ENCODE measurements around the gene MAGEB17.

The MAGEB17 gene

DNA sequence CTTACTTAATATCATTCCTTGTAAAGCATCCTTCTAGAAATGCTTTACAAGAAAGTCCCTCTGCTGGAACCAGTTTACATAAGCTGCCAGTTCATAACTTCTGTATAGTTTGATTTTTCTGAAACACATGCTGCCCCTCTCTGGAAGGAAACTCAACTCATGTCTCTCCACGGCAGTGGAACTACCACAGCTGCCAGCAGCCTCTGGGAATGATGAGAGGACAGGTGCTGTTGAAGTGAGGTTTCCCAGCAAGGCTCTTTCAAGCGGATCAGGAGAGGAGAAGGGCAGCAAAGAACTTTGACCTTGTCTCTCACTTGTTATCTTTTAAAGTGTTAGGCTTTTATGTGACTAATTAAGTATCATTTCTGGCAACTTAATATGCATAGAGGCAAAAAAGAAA lies 36.6 kb upstream of the MAGEB17 start:
- TF ChIP-seq, protein P1, sequence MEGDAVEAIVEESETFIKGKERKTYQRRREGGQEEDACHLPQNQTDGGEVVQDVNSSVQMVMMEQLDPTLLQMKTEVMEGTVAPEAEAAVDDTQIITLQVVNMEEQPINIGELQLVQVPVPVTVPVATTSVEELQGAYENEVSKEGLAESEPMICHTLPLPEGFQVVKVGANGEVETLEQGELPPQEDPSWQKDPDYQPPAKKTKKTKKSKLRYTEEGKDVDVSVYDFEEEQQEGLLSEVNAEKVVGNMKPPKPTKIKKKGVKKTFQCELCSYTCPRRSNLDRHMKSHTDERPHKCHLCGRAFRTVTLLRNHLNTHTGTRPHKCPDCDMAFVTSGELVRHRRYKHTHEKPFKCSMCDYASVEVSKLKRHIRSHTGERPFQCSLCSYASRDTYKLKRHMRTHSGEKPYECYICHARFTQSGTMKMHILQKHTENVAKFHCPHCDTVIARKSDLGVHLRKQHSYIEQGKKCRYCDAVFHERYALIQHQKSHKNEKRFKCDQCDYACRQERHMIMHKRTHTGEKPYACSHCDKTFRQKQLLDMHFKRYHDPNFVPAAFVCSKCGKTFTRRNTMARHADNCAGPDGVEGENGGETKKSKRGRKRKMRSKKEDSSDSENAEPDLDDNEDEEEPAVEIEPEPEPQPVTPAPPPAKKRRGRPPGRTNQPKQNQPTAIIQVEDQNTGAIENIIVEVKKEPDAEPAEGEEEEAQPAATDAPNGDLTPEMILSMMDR (IDR thresholded peaks at IDR 0.05): no peak

DNA sequence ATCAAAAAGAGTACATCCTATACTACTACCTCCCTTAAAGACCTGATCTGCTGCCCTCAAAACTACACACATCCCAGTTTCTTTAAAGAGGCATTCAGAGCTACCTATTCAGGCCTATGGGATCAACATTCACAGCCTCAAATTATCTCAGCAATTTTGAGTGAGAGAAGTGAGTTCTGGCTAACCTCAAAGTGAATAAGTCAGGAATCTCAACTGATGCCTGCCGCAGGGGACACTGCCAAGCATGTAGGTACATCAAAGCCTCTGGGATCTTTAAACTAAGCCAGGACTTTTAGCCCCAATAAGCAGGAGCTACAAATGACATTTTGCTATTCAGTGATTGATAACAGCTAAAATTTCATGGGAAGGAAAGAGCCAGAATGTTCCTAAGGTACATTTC lies 32.3 kb upstream of the MAGEB17 start:
- Histone ChIP-seq H3K4me3 (no peak overlapping the region), H3K27ac (no peak overlapping the region)
- TF ChIP-seq, protein P1 (IDR thresholded peaks at IDR 0.05): no peak
- no peak for DNase-seq (ENCODE audit: low spot score)

More for the DNA sequence above, 36.6 kb upstream of the MAGEB17 start:
- no peak overlapping the region for H3K27ac ChIP-seq
- no peak overlapping the region for H3K4me3 ChIP-seq
- no peak for DNase-seq (ENCODE audit: low spot score)

DNA sequence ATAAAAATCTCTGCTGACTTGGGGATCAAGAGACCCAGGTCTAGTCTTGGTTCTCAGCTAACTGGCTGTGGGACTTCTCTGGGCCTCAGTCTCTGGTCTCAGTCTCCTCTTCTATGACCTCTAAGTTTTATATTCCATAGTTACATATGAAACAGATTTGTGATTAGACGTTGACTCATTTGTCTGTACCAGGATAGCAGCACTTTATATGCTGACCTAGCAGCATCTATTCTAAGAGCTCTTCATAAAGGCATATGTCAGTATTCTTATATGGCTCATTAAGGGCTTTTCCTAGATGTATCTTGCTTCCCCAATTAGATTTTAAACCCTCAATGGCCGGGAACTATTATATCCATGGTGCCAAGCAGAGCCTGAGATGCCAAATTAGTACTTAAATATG lies 31.2 kb upstream of the MAGEB17 start:
- H3K4me3 ChIP-seq: no peak overlapping the region
- H3K27ac ChIP-seq: no peak overlapping the region
- TF ChIP-seq, protein P1 (IDR thresholded peaks at IDR 0.05): no peak
- no peak for DNase-seq (ENCODE audit: low spot score)

DNA sequence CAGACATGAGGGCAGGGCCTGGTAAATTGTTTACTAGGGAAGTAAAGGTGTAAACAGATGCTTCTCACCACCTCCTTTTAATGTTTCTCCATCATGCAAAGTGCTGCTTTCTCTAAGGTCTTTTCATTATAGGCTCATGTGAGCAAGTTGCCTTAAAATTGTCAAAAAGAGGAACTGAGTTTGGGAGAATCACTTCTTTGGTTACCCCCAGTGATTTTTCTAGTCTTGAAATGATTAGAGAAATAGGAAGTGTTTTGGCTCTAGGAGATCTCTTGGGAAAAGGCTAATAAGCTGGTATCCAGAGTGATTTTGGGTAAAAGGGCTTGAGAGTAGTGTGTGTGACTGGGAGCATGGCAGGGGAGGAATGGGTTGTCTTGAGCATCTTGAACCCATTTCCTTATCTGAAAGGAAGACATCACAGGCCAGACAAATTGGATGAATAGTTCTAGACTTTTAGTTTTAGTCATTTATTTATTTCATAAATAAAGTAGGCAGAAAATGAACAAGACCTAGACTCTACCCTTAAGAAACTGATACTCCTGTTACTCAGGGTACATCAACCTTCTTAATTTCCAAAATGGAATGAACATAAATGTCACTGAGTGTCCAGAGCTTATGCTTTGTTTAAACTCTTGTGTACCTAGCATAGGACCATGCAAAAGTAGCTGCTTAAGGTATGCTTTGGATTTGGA lies 29.7 kb upstream of the MAGEB17 start:
- TF ChIP-seq, protein P1 (IDR thresholded peaks at IDR 0.05): no peak
- no peak for DNase-seq (ENCODE audit: low spot score)
- H3K27ac ChIP-seq: no peak overlapping the region

DNA sequence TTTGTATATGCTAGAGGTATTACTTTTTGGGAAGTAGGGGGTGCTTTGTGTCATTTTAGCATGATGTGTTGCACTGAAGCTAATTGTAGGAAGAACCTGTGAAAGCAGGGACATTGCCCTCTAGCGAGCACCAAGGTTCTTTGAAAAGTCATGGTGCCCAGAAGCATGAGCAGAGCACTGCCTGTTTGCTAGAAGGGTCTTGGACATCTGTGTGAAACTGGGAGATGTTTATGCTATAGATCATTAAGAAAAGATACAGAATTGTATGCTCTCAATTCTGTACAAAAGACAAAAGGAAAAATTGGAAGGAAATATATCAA lies 29.2 kb upstream of the MAGEB17 start:
- DNase-seq (ENCODE audit: low spot score): no peak
- TF ChIP-seq, protein P1 (IDR thresholded peaks at IDR 0.05): no peak
- H3K4me3 ChIP-seq: no peak overlapping the region
- H3K27ac ChIP-seq: no peak overlapping the region

More for the DNA sequence above, 29.7 kb upstream of the MAGEB17 start:
- H3K4me3 ChIP-seq: no peak overlapping the region

DNA sequence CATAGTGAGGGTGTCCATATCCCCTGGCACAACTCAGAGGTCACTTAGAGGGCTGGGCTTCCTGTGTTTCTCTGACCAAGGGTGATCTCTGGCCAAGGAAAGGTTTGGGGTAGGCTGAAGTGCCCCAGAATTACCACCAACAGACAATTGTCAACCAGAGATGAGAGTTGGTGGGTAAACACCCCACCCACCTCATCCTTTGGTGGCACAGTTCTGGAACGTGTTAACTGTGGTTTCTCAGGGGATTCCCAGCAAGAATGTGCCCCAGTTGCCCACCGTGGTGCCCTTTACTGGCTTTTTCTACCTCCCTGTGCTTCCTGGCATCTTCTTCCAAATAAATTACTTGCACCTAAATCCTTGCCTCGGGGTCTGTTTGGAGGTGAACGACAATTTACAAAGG lies 26.8 kb upstream of the MAGEB17 start:
- TF ChIP-seq, protein P1 (IDR thresholded peaks at IDR 0.05): no peak
- H3K4me3 ChIP-seq: no peak overlapping the region
- no peak for DNase-seq (ENCODE audit: low spot score)
- H3K27ac ChIP-seq: no peak overlapping the region

DNA sequence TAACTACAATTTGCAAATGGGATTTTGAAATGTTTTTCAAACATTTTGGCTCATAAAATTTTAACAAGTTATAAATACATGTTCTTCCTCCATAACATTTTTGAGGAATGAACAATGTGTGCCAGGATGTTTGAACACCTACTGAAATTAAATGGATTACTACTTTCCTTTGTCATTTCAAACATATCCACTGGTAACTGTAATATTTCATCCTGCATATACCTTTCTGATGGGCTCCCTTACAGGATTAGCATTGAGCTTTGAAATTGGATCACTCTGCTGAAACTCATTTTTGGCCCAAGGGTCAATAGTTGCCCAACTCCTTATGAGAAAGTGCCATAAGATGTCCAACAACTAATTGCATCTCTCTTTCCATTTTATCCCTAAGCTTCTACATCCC lies 26.3 kb upstream of the MAGEB17 start:
- no peak overlapping the region for H3K27ac ChIP-seq
- TF ChIP-seq, protein P1 (IDR thresholded peaks at IDR 0.05): no peak
- no peak for DNase-seq (ENCODE audit: low spot score)
- H3K4me3 ChIP-seq: no peak overlapping the region
